SJSA1 (cell line): ENCODE data around the gene CLEC16A. TPM values are rescaled to one million over a fixed set of nuclear protein-coding genes. Genes with fewer than 3 reads are reported as not detected.
"Not testable (repeated sequence)": the region's sequence is repeated elsewhere in the genome, so short reads cannot be mapped to it uniquely, and the experiment has no call there.

ENCODE experiments used
- DNase-seq, 2 experiments: peaks; one replicate each; pipeline ENCODE4 v3.0.0-alpha.2; 2015 to 2020; ENCODE audit warnings: low spot score in 2 of 2, low read depth in 1 of 2
- H3K27ac ChIP-seq: fragments of 250-450 bp; sonication (Bioruptor Pico); 2 replicates; pipeline ENCODE4 v1.5.1; 2020; ENCODE audit warnings: mild to moderate bottlenecking, moderate library complexity
- H3K27me3 ChIP-seq: fragments of 250-450 bp; sonication (Bioruptor Pico); replicated peaks from 2 replicates; pipeline ENCODE4 v1.5.1; 2020; ENCODE audit warnings: mild to moderate bottlenecking, moderate library complexity
- H3K36me3 ChIP-seq: fragments of 250-450 bp; sonication (Bioruptor Pico); 2 replicates; pipeline ENCODE4 v1.5.1; 2020; ENCODE audit warnings: mild to moderate bottlenecking
- H3K4me1 ChIP-seq: fragments of 250-450 bp; sonication (Bioruptor Pico); replicated peaks from 2 replicates; pipeline ENCODE4 v1.6.1; 2021; ENCODE audit warnings: mild to moderate bottlenecking
- H3K4me3 ChIP-seq: fragments of 250-450 bp; sonication (Bioruptor Pico); 2 replicates; pipeline ENCODE4 v1.5.1; 2020; ENCODE audit warnings: mild to moderate bottlenecking
- H3K9me3 ChIP-seq: fragments of 250-450 bp; sonication (Bioruptor Pico); replicated peaks from 2 replicates; pipeline ENCODE4 v1.5.1; 2020; ENCODE audit warnings: mild to moderate bottlenecking
- total RNA-seq: library from RNA; depleted of rRNA; stranded (reverse); fragments of >200 nt; shearing (Covaris generic); gene quantifications from 2 replicates; pipeline ENCODE4 v1.2.3, GENCODE V29; 2014

Gene CLEC16A
- total RNA-seq, 1 experiment from 2014 or later, result 14.8 TPM

DNA sequence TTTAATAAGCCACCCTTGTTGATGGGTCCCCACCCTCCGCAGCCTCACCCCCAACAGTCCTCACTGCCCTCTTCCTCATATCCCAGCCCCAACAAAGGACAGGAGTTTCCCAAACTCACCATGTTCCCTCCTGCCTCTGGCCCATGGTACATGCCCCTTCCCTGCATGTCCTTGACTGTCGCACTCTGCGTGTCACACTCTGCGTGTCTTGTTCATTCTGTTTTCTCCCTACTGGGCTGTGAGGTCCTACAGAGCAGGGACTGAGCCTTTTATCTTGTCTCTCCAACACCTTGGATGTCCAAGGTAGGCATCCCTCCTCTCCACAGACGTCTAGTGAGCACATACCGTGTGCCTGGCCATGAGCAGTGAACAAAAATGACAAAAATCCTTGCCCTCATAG, 156.9 kb downstream of the CLEC16A start:
- no peak overlapping the region for H3K27ac ChIP-seq
- H3K27me3 ChIP-seq, result no peaks in the 10 kb centered on the region
- no peaks in the 10 kb centered on the region for H3K9me3 ChIP-seq
- H3K36me3 ChIP-seq, result peaks cover 4% of the 10 kb centered on the region; the same call in 1 of the 2 replicates
- peaks cover 25% of the 10 kb centered on the region for H3K4me1 ChIP-seq
- DNase-seq, result no peak
- H3K4me3 ChIP-seq, result no peak overlapping the region

DNA sequence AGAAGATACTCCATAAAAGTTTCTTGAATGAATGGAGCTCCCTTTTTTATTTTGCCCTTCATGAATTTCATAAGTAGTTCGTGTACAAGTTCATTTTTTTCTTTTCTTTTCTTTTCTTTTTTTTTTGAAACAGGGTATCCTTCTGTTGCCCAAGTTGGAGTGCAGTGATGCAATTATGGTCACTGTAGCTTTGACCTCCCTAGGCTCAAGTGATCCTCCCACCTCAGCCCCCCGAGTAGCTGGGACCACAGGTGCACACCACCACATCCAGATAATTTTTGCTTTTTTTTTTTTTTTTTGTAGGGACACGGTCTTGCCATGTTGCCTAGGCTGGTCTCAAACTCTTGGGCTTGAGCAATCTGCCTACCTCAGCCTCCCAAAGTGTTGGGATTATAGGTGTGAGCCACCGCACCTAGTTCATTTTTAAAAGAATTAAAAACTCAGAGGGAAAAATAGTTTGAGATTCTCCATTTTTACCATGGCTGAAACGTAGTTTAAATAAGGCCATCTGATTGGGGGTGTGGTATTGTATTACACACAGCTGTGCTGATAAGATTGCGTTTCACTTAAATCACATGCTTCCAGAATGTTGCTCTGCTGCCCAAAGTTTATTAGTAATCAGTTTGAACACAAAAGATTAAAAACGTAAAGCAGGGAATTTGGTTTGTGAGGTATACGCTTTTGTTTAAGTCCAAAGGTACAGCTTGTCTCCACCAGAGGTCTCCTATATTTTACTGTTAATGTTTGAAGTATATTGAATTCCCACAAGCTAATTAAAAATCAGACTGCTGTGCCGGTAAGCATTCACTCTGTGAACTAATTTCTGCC, 157.5 kb downstream of the CLEC16A start:
- Histone ChIP-seq H3K4me1 (peaks cover 25% of the 10 kb centered on the region), H3K9me3 (no peaks in the 10 kb centered on the region), H3K36me3 (no peaks in the 10 kb centered on the region; the same call in 1 of the 2 replicates), H3K4me3 (no peak overlapping the region), H3K27me3 (no peaks in the 10 kb centered on the region), H3K27ac (no peak overlapping the region)
- no peak for DNase-seq

GRCh38 chr16:11102523-11102898, 158.1 kb downstream of the CLEC16A start:
- no peaks in the 10 kb centered on the region for H3K27me3 ChIP-seq
- DNase-seq, result no peak
- peaks cover 27% of the 10 kb centered on the region for H3K4me1 ChIP-seq
- H3K4me3 ChIP-seq, result no peak overlapping the region
- no peaks in the 10 kb centered on the region; the same call in 1 of the 2 replicates for H3K36me3 ChIP-seq
- no peaks in the 10 kb centered on the region for H3K9me3 ChIP-seq
- no peak overlapping the region for H3K27ac ChIP-seq

DNA sequence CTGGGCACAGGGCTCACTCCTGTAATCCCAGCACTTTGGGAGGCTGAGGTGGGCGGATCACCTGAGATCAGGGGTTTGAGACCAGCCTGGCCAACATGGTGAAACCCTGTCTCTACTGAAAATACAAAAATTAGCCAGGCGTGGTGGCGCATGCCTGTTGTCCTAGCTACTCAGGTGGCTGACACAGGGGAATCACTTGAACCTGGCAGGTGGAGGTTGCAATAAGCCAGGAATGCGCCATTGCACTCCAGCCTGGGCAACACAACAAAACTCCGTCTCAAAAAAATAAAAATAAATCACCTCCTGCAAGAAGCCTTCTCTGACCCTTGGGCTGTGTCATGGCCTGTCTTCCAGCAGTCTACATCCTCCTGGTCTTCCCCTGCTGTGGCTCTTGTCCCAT, 158.9 kb downstream of the CLEC16A start:
- not testable (repeated sequence) for H3K9me3 ChIP-seq, H3K4me3 ChIP-seq, DNase-seq, H3K27me3 ChIP-seq, H3K27ac ChIP-seq, H3K36me3 ChIP-seq
- H3K4me1 ChIP-seq, result peaks cover 35% of the 10 kb centered on the region

GRCh38 chr16:11104168-11105037, 160.0 kb downstream of the CLEC16A start:
- Histone ChIP-seq H3K4me1 (peaks cover 39% of the 10 kb centered on the region), H3K9me3 (no peaks in the 10 kb centered on the region), H3K27me3 (no peaks in the 10 kb centered on the region), H3K4me3 (no peak overlapping the region), H3K36me3 (no peaks in the 10 kb centered on the region), H3K27ac (no peak overlapping the region)
- no peak for DNase-seq

DNA sequence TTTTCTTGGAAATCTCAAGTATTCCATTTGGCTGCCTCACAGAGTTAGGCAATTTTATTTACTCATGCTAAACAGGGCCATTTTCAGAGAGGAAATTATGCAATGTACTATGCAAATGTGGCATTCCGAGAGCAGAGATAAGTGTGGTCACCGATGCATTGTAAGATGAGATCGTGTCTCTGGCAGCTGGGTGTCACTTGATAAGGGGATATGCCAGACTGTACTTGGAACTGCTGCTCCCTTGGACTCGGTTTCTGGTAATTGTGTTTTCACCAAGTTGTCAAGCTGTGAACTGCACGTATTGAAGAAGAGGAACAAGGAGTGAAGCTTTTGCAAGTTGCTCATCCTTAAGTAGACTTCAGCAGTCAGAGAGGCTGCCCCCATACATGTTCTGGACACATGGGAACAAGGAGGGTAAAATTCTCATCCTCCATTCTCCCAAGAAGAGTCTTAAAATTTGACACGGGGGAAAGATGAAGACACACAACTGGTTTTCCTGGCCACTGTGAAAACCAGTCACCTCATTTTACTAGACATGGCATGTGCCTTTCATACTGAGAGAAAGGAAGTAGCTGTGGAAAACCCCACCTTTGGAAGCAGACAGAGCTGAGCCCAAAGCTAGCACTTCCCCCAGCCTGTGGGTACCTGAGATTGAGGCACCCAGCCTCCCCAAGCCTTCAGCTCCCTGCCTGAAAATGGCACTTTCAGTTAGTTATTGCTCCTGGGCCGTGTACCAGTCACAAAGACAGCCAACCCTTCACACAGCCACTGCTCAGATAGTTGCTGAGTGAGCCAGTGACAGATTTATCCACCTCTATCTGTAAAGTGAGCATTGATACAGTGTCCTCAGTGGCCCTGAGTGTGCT, 160.9 kb downstream of the CLEC16A start:
- no peaks in the 10 kb centered on the region for H3K27me3 ChIP-seq
- no peak overlapping the region for H3K27ac ChIP-seq
- no peak overlapping the region for H3K4me3 ChIP-seq
- H3K36me3 ChIP-seq, result no peaks in the 10 kb centered on the region
- no peaks in the 10 kb centered on the region for H3K9me3 ChIP-seq
- peaks cover 31% of the 10 kb centered on the region for H3K4me1 ChIP-seq
- DNase-seq, result no peak

GRCh38 chr16:11106726-11107125, 162.4 kb downstream of the CLEC16A start:
- H3K27me3 ChIP-seq, result no peaks in the 10 kb centered on the region
- H3K9me3 ChIP-seq, result no peaks in the 10 kb centered on the region
- peaks cover 27% of the 10 kb centered on the region for H3K4me1 ChIP-seq
- DNase-seq, result no peak
- H3K27ac ChIP-seq, result no peak overlapping the region
- H3K4me3 ChIP-seq, result no peak overlapping the region
- no peaks in the 10 kb centered on the region for H3K36me3 ChIP-seq

DNA sequence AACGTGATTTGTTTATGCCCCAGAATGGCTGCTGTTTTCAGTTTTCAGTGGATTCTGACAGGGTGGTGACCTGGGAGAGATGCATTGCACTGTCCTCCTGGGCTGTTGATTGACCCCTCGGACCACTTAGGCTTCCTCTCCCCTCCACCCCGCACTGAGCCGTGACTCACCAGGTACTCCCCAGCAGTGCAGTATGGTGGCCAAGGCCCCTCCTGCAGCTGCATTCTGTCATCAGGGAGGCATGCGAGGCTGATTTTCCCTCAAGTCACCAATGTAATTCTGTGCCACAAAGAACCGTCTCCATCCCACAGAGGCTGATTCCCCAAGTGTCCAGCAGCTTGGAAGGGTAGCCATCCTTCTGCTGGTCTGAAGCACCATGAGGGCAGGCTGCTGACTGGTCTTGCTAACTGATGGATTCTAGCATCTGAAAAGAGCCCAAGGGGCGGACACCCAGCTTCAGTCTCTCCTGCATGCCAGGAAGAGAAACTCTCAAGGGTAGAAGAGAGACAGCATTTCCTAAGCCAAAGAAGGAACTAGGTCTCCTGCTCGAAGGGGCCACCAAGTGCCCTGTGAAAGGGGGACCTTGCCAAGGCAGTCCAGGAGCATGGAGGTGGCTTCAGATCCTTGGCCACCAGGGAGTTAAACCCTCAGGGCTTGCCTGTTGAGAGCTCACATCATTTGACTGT, 163.6 kb downstream of the CLEC16A start:
- Histone ChIP-seq H3K27ac (peak overlapping the region; percentile 15; the same call in 1 of the 2 replicates), H3K36me3 (no peaks in the 10 kb centered on the region), H3K27me3 (no peaks in the 10 kb centered on the region), H3K9me3 (no peaks in the 10 kb centered on the region), H3K4me3 (no peak overlapping the region), H3K4me1 (peaks cover 27% of the 10 kb centered on the region)
- DNase-seq, result peak; percentile 53 to 65

- Histone ChIP-seq H3K27me3 (no peaks in the 10 kb centered on the region), H3K4me3 (no peak overlapping the region), H3K9me3 (no peaks in the 10 kb centered on the region), H3K27ac (peak overlapping the region; percentile 15; the same call in 1 of the 2 replicates), H3K36me3 (no peaks in the 10 kb centered on the region), H3K4me1 (peaks cover 27% of the 10 kb centered on the region)
- DNase-seq, result no peak
These were observed 164.1 kb downstream of the CLEC16A start for GRCh38 chr16:11108466-11108805.

DNA sequence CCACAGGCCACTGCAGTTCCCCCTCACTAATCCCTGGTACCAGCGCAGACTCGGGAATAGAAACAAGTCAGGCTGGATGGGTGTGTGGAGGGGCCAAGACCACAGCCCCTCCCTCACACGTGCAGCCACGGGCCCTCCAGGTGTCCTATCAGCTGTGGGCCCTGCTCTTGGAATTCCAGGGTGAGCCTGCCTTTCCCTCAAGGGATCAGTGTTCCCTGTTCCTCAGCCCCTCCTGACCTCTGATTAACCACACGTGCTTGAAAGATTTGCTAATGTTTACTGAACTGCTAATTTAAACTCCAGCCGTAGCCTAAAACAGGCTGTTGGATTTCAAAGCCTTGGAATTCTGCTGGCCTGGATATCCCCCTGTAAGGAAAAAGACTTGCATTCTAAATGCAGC, 165.2 kb downstream of the CLEC16A start:
- no peaks in the 10 kb centered on the region for H3K36me3 ChIP-seq
- no peaks in the 10 kb centered on the region for H3K27me3 ChIP-seq
- H3K27ac ChIP-seq, result no peak overlapping the region
- no peak overlapping the region for H3K4me3 ChIP-seq
- H3K4me1 ChIP-seq, result peaks cover 31% of the 10 kb centered on the region
- no peaks in the 10 kb centered on the region for H3K9me3 ChIP-seq
- no peak for DNase-seq

- Histone ChIP-seq H3K9me3 (no peaks in the 10 kb centered on the region), H3K36me3 (no peaks in the 10 kb centered on the region), H3K4me3 (no peak overlapping the region), H3K27me3 (no peaks in the 10 kb centered on the region), H3K27ac (no peak overlapping the region), H3K4me1 (peaks cover 32% of the 10 kb centered on the region)
- no peak for DNase-seq
These were observed 166.8 kb downstream of the CLEC16A start for GRCh38 chr16:11111150-11111549.

DNA sequence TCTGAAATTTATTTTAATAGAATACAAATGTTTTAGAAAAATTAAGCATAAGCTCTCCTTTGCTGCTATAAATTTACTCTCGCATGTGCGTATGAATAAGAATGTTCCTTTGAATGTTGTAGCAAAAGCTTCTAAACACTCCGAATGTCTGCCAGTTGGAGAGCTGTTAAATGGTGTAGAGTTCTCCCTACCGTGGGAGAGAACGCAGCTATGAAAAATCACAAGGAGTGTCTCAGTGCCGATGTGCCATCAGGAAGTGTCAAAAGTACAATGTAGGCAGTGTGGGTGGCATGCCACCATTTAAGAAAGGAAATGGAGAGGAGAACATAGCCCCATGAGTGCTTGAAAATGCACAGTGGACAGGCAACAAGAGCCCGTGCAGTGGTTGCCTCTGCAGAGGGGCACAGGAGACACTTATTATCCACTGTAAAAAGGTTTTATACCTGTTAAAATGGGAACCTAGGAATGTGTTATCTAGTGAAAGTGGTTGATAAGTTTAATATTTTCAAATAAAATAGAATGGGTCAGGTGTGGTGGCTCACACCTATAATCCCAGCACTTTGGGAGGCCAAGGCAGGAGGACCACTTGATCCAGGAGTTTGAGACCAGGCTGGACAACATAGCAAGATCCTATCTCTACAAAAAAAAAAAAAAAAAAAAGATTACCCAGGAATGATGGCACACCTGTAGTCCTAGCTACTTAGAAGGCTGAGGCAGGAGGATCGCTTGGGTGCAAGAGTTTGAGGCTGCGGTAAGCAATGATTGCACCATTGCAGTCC, 167.7 kb downstream of the CLEC16A start:
- Histone ChIP-seq H3K27me3 (no peaks in the 10 kb centered on the region), H3K9me3 (no peaks in the 10 kb centered on the region), H3K36me3 (no peaks in the 10 kb centered on the region), H3K27ac (no peak overlapping the region), H3K4me3 (no peak overlapping the region), H3K4me1 (peaks cover 32% of the 10 kb centered on the region)
- no peak for DNase-seq
